GM11168 (cell line): ENCODE measurements around the gene SLC6A13.

Source experiments
- in situ Hi-C: fragments of 300-500 bp; cut with MboI; formaldehyde crosslinking; loops from one replicate; pipeline ENCODE4 v1.12.0; 2022; ENCODE audit warnings: low sequenced_read_pairs; ENCODE audit not compliant: unreplicated experiment

SLC6A13 gene

DNA sequence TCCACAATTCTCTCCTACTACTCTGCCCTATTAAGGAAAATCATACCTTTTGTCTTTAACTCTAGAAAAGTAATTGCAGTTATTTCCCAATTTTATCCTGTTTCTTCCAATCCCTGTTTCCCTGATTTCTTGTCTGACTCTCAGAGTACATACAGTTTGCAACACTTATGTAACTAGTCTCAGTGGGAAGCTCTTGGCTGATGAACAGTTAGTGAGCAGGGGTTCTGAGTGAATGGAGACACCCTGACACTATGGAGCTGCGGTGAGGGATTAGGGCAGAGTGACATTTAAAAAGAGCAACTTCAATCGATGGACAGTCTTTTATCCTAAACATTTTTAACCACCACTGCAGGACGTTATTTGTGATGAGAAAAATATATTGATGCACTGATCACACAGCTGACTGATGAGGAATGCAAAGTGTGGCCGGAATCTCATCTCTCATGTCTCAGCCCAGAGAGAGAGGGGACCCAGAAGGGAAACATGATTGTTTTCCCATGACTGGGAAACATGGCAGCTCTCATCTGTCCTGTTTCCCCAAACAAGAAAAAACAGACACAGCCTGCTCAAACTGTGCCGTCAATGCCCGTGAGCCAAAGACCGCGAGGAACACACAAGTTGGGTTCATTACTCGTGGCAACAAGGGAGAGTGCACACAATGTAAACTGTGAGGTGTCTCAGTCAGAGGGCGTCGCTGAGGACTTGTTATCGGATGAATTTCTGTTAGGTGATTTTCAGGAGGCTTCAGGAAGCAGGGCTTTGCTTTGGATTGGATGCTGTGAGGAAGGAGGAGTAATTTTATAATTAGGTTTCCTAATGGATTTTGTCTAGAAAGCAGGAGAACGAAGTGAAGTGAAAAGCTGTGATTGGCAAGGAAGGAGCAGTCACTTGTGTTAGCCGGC, 5.2 kb upstream of the SLC6A13 start:
- in situ Hi-C loops, result no loop called here

DNA sequence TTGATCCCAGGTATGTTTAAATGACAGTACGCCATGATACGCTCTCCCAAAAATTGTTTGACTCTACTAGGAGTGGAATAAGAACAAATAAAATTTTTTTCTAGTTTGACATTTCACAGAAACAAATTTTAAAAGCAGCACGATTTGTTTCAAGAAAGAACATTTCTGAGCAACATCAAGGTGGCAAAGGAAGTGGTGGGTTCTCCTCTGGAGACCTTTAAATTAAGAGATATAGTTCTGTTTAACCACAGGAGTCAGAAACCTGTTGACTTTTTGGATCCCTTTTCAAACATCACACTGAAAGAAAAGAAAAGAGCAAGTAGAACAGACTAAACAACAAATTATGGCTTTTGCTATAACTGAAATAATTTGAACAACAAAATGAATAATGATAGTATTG, 2.5 kb upstream of the SLC6A13 start:
- in situ Hi-C loops, result no loop called here

DNA sequence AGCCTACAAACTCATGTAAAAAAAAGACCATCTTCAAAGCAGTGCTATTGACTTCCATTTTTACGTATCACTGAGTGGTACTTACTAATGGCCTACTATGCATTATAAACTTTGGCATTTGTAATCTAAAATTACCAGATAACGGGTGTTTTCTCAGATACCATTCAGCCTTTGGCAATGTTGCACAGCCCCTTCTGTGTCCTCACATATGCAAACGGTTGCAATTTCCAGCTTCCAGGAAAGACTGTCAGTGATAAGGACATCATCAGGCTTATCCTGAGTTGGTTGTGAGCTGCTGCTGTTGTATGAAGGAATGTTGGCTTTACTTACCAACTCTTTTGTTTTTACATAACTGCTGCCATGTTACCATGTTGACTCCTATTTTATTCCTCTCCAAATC, 1.6 kb upstream of the SLC6A13 start:
- in situ Hi-C loops, result no loop called here

DNA sequence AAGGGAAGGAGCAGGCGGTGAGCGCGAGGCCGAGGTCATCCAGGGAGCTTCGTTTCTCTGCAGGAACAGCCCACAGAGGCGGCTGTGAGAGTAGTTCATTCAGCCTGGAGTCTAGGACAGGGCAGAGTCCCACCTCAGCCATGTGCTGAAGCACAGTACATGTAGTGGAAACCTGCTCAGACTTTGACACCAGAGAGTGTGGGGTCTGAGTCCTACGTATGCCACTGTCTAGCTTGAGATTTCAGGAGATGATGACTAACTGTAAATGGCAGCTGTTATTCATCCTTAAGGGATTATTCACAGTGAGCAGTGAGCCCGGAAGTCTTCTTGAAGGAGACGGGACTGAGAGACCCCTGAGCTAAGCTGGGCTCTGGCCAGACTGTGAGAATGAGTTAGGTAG, 938 bp upstream of the SLC6A13 start:
- in situ Hi-C loops, result no loop called here

DNA sequence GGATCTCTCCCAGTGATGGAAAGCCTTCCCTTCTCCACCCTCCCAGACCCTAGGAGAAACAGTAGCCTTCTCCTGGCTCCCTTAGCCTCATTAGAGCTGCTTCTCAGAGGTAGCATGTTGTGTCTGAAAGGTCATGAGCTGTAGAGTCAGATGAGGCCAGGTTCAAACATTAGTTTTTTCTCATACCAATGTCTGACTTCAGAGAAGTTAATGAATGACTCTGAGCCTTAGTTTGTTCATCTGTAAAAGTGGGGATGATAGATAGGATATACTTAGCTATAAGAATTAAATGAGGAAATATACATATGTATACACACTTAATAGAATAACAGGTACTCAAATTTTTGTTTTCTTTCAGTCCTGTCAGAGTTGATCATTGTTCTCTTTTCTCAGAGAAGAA, 523 bp downstream of the SLC6A13 start:
- in situ Hi-C loops, result no loop called here

DNA sequence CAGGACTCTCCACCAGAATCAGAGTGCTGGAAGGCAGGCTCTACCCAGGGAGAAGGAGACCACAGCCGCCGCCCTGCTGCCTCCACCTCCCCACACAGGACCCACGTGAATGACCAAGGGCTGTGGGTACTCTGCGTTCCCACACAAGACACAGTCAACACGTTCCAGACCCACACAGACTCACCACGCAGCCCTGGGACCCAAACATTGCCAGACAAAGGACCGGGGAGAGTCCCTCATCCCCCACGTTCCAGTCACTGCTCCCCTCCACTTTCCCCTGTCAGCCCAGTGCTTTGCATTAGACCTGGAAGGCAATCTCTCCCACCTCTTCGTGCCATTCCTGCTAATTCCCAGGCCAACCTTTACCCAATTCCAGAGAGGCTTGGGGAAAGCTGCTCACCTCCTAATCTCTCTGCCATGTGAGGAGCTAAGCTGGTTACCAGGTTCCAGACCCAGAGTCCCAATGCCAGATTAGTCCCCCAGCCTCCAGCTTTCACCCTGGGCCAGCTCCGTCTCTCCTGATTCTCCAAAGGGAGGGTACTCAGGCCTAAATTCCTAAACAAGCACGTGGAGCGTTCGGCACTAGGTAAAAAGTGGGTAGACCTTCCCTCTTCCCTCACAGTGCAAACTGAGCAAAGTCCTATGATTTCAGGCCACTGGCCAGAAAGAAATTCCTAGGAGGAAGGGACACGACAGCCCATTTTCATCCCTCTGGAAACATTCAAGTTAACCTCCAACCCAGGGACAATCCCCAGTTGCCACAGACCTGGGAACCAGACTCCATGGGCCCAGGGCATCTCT, 4.9 kb downstream of the SLC6A13 start:
- in situ Hi-C loops, result no loop called here

DNA sequence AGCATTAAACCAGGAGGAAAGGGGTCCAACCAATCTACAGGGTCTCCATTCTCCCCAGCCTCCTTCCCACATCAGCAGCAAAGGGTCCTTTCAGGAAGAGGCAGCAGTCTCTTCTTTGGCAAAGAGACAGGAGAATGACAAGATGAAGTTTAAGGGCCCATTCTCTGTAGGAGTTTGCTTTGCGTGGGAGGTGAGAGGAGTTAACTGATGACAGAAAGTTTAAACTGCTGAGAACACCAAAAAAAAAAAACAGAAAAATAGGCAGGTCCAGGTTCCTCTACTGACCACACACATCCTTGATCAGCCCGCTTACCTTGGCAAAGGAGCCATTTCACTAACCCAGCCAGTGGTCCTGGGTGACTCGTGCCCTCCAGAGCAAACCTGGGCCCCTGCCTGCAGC, 5.7 kb downstream of the SLC6A13 start:
- in situ Hi-C loops, result no loop called here

DNA sequence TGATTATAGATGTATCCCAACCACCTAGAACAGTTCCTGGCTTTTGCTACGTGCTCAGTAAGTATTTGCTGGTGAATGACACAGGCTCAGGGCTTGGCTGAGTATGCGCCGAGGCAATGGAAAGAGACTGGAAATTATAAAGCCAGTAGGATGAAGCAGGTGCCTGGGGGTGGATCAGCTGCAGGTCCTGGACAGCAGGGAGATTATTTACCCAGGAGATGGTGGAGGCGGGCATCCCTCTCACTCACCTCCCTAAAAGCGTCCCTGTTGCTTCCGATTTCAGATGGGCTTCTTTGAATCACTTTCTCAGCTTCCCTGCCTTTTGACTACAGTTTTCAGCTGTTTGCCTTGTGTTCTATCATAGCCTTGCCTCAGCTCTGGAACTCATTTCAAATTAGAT, 6.4 kb downstream of the SLC6A13 start:
- in situ Hi-C loops, result no loop called here

DNA sequence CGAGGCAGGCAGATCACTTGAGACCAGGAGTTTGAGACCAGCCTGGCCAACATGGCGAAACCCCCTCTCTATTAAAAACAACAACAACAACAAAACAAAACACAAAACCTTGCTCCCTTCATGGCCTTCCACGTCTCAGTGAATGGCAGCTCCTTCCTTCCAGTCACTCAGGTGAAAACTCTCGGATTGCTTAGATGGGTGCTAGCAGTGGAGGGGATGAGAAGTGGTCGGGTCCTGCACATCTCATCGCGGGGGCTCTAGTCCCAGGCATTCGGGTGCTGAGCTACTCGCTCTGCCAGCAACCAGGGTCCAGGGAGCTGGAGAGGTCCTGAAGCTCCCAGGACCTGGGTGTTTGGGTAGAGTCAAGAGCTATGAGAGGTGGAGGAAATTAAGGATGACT, 7.7 kb downstream of the SLC6A13 start:
- in situ Hi-C loops, result no loop called here

DNA sequence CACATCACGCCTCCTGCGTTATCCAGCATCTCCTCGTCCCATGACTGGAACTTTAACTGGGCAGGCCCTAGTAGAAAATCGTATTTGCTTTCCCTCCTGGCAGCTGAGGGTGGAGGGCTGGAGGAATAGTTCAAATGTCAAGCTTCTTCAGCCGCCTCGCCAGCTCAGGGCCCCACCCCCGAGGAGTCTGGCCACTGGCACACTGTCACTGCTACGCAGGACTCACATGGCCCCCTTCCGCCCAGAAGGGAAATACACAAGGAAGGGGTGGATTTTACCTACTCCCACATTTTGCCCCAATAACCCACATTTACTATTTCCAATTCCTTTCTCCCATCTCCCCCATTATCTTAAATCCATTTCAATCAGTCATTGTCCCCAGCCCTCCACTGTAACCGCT, 8.6 kb downstream of the SLC6A13 start:
- in situ Hi-C loops, result no loop called here

DNA sequence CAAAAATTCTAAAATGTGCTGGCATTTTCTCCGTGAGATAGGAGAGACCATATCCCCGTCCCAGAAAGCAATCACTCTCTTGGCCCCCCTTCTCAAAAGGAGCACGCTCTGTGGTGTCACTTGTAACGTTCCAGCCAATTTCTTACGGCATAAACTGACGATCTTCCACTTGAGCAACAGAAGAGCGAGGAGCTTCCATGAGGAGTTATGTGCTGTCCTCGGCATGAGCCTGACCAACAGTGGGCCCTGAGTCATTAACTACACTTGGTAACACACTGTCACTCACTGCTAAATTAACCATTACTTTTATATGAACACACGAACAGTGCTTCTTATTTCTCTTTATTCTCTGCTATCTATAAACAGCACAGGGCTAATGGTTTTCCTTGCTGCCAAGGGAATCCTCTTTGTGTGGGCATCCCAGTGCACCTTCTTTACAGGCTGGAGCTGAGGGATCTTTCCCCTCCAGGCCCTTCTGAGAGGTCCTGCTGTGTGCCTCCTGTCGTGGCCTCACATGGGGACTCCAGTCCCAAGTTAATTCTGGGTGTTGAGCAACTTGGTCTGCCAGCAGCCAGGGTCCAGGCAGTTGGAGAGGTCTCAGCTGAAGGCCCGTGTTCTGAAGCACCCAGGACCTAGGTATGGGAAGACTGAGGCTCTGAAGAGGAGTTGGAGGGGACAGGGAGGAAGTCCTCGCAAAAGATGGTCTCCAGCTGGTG, 9.4 kb downstream of the SLC6A13 start:
- in situ Hi-C loops, result no loop called here

DNA sequence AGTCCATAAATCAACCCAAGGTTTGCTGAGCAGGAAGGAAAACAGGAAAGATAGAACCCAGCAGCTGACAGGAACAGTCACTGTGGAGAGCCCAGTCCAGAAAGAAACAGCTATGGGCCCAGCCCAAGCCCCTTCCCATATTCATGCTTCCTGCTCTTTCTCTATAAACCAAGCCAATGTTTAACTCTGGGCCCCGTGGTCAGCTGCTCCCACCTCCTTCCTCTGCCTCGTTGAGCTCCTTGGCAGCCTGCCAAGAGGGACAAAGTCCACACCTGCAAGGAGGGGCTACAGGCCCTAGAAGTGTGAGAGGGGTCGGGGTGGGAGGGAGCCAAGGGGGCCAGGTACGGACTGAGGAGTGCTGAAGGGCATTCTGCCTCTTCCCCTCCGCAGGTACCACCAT, 10.0 kb downstream of the SLC6A13 start:
- in situ Hi-C loops, result no loop called here

DNA sequence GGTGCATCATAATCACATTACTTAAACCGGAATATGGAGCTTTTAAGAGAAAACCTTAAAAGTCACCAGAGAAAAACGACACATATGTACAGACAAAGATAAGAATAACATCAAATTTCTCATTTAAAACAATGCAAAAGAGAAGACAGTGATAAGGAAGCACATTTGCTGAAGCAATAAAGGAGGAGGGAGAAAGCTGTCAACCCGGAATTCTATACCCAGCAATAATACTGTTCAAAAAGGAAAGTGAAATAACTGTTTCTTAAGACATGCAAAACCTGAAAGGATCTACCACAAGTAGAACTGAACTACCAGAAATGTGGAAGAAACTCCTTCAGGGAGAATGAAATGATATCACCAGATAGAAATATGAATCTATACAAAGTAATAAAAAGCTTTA, 15.4 kb downstream of the SLC6A13 start:
- in situ Hi-C loops, result no loop called here

DNA sequence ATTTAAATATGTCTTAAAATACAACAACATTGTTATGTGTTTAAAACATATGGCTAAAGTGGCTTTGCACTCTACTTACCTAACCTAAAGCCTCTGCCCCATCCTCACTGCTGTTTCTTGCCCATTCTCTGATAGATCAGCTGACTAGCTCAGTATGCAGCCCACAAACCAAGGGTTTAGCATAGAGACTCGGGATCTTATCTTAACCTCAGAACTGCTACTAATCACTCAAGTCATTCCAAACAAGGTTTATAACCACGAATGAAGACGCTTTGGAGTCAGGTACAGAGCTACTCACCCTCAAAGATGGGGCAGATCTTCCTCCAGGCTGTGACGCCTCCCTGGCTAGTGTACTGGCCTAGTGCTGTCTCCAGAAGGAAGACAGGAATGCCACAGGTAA, 19.3 kb downstream of the SLC6A13 start:
- in situ Hi-C loops, result no loop called here

DNA sequence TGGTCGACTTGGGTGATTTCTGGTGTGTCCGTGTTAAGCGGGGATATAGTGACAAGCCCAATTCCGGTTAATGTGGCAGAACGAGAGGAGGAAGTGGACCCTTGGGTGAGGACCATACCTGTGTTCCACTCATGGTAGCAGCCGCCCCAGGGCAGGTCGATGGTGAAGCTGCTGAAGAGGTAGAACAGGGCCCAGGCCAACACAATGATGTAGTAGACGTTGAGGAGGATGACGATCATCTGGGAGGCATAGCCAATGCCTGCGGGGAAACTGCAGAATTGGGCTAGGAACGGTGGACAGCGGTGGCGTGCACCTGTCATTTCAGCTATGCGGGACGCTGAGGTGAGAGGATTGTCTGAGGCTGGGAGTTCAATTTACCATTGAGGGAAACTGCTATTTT, 20.1 kb downstream of the SLC6A13 start:
- in situ Hi-C loops, result no loop called here

DNA sequence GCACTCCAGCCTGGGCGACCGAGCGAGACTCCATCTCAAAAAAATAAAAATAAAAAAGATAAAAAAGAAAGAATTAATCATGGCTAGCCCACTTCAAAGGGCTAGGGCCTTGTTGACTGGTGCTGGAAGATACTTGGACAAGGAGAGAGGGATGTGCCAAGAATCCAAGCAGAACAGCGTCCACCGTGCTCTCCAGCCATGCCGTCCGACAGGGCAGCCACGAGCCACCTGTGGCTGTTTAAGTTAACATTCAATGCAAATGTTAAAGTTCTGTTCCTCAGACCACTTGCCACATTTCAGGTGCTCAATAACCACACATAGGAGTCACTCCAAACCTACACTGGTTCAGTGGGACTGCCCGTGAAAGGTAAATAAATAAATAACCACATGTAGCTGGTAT, 21.4 kb downstream of the SLC6A13 start:
- in situ Hi-C loops, result no loop called here

DNA sequence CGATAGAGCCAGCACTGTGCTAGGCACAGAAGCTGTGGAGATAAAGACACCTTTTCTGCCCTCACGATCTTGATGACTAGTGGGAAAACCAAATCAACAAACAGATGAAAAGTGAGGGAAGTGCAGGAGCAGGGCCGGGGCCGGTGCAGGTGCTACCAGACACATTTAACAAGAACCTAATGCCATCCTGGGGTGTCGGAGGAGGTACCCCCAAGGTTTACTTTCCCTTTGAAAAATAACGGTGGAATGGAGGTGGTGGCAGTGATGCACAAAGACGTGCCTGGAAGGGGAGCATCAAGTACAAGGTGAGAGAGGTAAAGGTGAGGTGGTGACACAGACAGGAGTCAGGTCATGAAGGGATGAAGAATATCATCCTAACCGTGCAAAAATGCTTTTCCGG, 22.1 kb downstream of the SLC6A13 start:
- in situ Hi-C loops, result no loop called here

DNA sequence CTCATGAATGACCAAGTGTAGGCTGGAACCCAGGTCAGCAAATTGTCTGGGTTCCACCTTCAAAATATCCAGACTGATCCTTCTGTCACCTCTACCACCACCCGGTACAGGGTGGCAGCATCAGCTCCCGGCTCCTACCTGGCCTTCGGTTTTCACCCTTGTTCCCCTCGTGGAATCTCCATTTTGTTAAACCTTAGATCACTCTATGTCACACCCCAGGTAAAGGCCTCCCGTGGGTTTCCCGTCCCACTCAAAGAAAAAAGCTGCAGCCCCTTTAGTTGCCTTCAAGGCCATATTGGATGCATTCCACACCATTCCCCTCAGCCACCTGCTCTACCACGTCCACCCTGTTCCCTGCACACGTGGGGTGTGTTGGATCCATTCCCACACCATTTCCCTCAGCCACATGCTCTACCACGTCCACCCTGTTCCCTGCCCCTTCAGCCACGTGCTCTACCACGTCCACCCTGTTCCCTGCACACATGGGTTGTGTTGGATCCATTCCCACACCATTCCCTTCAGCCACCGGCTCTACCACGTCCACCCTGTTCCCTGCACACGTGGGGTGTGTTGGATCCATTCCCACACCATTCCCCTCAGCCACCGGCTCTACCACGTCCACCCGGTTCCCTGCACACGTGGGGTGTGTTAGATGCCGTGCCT, 23.8 kb downstream of the SLC6A13 start:
- in situ Hi-C loops, result no loop called here

DNA sequence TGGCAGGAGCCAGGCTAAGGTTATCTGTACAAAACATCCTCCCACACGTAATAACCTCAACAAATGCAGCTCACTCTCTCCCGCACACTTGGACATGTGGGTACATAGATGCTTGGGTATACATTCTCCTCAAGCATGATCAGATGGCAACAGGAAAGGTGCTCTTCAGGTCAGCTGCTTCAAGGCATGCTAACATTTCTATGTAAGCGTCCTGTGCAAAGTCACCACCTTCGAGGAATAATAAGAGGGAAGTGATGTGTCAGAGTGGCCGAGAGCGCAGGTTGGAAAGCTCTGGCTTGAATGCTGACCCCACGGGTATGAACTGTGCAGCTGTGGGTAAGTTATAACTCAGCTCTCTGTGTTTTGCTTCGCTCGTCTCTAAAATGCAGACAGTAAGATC, 24.5 kb downstream of the SLC6A13 start:
- in situ Hi-C loops, result no loop called here

DNA sequence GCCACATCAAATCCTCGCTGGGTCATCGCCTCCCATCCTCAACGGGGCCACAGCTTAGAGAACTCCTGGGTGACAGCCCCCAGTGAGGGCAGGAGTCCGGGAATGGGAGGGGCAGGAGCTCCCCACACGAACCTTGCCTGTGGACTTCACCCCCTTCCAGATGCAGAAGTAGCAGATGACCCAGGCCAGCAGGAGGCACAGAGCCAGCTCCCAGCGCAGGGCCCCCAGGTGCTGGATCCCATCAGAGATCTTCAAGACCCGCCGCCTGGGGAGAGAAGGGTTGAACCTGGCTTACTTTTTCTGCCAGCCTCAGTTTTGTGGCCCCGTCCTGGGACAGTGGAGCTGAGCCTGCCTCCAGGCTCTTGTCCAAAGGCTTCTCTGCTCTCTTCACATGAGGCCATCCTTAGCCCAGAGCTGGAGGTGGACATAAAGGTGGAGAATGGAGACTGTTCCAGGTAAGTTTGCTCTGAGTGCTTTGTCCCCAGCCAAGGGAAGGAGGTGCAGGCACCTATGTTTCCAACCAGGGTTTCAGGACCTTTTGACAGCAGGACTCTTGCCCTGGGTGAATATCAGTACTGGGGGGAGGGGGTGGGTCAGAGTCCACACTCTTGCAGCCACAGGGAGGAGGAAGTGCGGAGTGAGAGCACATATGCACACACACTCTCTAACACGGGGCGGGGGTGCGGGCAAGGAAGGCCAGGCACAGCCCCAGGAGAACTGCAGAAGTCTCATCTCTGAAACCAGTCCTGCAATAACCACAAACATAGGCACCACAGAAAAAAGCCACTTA, 25.4 kb downstream of the SLC6A13 start:
- in situ Hi-C loops, result no loop called here
